HG03066 (cell line): ENCODE measurements around the gene NUP214.
"Not testable (repeated sequence)": the region's sequence is repeated elsewhere in the genome, so short reads cannot be mapped to it uniquely, and the experiment has no call there.

Experiments used
- ATAC-seq: cut with Tn5 transposase; IDR thresholded peaks from one replicate; pipeline ENCODE4 v1.9.1; 2021; ENCODE audit warnings: low read depth; ENCODE audit not compliant: unreplicated experiment

Gene NUP214

DNA sequence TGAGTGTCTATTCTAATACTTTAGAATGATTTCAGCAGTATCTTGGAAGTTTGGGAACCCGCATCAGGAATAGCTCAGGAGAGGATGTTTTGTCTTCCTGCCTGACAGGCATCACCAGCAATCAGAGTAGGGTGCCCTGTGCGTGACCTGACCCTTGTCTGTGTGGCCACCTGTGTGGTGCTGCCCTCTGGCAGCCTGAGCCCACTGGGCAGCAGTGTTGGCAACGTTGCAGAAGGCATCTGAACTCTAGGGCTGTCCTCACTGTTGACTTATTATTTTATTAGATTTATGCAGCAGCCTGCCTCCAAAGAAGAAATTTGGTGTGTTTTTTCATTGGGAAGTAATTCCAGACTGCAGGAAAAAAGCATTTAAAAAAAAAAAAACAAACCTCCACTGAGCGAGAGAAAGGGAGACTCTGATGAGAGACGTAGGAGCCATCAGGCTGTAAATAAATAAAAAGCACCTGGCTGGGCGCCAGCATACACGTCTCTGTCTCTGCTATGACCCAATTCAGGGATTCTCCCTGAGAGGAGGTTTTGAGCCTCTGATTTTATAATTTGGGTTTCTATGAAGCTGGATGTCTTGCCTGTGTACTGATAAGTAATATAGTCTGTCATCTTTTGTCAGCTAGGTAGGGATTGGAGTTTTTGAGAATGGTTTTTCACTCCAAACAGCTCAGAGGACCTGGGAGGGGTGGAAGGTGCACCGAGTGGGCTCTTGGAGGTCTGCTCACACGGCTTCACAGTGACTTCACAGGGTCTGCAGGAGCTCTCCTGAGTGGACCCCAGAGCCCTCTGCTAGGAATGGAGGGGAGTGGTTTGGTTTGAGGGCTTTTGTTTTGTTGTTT is 101.9 kb downstream of the NUP214 start:
- ATAC-seq: no peak

DNA sequence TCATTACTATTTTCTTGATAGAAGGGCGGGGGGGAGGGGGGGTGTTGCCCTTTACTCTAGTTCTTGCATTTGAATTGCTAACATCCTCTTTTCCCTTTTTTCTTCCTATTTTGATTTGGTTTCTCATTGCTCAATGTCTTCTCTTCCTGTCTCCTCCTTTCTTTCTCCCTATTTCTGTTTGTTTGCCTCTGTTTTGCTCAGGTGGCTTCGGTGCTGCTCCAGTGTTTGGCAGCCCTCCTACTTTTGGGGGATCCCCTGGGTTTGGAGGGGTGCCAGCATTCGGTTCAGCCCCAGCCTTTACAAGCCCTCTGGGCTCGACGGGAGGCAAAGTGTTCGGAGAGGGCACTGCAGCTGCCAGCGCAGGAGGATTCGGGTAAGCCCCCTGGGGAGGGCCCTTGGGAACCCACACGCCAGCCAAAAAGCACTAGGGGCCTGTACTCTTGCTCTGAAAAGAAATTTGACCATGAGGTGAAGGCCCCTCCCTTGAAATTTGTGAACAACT is 102.6 kb downstream of the NUP214 start:
- no peak for ATAC-seq

- no peak for ATAC-seq
Observed at GRCh38 chr9:131228988-131229387, 103.6 kb downstream of the NUP214 start.

DNA sequence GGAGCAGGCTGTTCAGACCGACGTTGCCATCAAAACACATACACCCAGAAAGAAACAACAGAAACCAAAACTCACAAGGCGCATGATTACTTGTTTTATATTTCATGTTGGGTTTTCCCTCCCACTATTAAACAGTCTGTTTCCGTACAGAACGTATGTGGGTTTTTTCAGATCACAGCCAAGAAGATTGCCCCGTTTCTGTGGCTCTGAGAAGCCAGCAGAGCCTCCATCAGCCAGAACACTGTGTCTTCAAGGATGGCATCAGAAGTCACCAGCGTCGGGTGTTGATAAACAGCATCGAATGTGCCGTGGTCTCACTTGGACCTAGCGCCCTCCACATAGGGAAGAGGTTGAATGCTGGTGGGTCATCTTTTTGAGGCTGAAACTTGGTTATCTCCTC is 108.2 kb downstream of the NUP214 start:
- ATAC-seq: no peak

- no peak for ATAC-seq
Observed at GRCh38 chr9:131233995-131234394, 108.6 kb downstream of the NUP214 start.

GRCh38 chr9:131234799-131235479 is 109.6 kb downstream of the NUP214 start:
- ATAC-seq: no peak

DNA sequence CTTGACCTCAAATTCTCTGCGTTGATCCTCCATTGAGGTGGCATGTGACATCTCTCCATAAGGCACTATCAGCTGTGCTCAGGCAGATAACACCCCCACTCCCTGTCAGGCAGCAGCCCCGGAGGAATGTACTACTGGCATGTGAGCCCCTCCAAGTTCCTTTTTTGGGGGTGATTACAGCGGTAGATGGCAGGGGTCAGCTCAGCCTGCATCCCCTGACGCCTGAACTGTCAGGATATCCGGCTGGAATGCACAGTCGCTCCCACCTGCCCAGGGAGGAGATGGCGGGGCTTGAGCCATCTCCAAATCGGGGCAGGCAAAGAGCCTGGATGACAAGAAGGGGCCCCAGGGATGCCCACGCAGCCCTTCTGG is 110.1 kb downstream of the NUP214 start:
- ATAC-seq: no peak

GRCh38 chr9:131236161-131236560 is 110.8 kb downstream of the NUP214 start:
- ATAC-seq: no peak

DNA sequence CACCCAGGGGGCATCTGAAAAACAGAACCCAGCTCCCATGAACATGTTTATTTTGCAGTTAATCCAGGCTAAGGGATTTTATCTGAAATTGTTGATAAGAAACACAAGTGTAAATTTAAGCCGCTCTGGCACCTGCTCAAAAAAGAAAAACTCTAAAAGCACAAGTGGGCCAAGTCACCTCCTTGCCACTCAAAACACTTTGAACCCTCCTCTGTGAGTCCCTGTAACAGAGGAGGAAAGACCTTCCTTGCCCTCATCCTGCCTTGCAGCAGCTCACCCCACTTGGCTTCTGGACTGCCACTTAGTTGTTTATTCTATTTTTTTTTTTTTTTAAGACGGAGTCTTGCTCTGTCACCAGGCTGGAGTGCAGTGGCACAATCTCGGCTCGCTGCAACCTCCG is 111.4 kb downstream of the NUP214 start:
- no peak for ATAC-seq

GRCh38 chr9:131237291-131237690 is 111.9 kb downstream of the NUP214 start:
- ATAC-seq: no peak

DNA sequence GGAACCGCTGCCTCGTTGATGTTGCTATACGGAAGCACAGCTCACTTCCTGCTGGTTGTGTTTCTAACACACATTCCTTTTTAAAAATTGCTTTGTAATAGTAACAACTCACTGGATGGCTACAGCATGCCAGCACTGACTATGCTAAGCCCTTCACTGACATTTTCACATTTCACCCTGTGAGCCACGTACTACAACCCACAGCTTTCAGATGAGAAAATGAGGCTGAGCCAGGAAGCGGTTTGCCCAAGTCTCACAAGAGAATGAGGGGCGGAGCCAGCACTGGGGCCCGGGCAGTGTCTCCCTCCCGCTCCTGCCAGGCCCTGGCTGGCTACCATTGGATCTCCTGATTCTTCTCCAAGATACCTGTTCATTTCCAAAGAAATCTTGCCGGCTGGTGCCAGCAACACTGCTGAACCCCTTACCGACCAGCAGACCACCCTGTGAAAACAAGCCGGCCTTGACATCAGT is 112.6 kb downstream of the NUP214 start:
- ATAC-seq: peak; percentile 86

DNA sequence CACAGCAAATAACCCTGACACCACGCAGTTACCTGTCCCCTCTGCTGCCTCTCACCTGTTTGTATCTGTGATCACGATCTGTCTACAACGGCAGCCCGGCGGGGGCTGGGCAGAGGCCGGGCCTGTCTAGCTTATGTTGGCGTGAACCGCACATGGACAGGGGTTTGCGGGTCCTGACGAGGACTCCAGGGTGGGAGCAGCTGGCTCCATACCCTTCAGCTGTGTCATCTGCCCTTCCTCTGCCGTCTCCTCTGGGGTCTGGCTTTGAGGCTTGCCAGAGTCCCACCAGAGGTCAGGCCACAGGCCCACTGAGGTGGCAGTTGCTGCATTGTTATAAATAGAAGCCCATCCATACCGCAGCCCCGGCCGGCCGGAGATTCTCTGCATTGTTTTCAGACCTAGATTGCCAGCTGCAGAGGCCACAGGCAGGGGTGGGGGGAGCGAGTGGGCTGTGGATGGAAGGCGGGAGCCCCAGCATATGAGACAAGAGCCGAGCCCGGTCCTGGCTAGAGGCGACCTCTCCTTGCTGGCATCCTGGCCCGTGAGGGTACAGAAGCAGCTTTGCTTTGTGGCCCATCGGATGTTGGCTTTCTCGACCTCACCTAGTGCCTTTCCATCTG is 113.1 kb downstream of the NUP214 start:
- ATAC-seq: peak; percentile 34

GRCh38 chr9:131239161-131239975 is 114.0 kb downstream of the NUP214 start:
- ATAC-seq: no peak

- ATAC-seq: no peak
Observed at GRCh38 chr9:131240047-131240921, 114.9 kb downstream of the NUP214 start.

DNA sequence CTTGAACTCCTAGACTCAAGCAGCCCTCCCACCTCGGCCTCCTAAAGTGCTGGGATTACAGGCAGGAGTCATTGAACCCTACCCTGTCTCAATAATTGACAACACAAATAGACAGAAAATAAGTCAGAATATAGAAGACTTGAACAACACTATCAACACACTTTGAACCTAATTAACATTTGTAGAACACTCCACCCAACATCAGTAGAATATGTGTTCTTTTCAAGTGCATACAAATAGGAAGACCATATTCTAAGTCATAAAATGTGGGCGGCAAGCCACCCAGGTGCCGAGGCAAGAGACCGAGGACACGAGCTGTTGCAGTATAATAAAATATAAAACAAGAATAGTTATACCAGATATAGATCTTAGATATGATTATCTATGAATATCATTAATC is 118.9 kb downstream of the NUP214 start:
- ATAC-seq: not testable (repeated sequence)

DNA sequence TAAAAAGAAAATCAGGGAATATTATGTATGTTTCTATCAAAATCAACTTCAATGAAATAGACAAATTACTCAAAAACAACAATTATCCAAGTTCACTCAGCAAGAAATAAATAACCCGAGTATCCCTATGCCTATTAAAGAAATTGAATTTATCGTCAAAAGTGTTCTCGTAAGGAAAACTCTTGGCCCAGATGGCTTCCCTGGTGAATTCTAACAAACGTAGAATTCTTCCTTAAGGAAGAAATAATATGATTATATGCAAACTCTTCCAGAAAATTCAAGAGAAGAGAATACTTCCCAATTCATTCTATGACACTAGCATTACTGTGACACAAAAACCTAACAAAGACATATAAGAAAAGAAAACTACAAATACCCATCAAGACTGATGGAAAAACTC is 121.2 kb downstream of the NUP214 start:
- ATAC-seq: no peak

- no peak for ATAC-seq
Observed at GRCh38 chr9:131252120-131252519, 126.7 kb downstream of the NUP214 start.

DNA sequence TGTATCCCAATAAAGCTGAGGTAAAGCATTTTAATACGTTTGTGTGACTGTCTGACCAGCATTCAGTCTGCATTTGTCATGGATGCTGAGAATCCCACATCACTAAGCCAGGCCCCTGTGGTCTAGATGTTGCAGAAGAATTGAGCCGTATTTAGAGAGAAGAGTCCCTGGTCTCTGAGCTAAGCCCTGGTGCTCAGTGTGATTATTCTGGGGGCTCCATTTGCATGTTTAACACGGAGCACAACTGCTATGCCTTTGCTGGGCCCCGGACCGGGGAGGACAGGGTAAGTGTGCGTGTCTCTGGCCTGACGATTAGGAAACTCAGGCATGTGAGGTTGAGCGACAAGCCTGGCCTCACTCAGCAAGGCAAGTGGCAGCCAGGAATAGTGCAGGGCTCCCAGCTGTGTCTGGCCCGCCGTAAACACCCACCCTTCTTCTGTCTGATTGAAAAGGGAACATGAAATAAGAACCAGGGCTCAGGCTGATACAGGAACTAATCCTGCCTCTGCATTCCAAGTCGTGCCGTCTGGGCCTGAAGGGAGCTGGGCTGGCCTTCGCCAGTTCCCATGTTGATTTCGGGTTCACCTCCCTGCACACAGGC is 128.6 kb downstream of the NUP214 start:
- ATAC-seq: no peak

DNA sequence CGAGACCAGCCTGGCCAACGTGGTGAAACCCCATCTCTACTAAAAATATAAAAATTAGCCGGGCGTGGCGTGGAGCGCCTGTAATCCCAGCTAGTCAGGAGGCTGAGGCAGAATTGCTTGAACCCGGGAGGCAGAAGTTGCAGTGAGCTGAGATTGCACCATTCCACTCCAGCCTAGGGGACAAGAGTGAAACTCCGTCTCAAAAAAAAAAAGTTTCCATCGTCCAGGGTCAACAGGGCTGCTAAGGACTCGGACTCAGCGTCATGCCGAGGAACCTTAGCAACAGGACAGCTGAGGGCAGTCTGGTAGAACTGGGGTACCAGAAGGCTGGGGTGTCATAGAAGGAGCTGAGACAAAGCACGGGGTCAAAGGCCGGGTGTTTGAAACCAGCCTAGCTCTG is 129.2 kb downstream of the NUP214 start:
- no peak for ATAC-seq
